GM12801 (cell line): ENCODE data around the gene PACRG.

ENCODE experiments used
- TF ChIP-seq, protein P1 (sequence below): IDR thresholded peaks from one replicate; pipeline ENCODE4 v1.5.1; 2011; ENCODE audit warnings: control low read depth; ENCODE audit not compliant: insufficient read length; ENCODE audit errors: extremely low read depth

The PACRG gene

GRCh38 chr6:162863821-162864220, 136.0 kb downstream of the PACRG start:
- TF ChIP-seq, protein P1, sequence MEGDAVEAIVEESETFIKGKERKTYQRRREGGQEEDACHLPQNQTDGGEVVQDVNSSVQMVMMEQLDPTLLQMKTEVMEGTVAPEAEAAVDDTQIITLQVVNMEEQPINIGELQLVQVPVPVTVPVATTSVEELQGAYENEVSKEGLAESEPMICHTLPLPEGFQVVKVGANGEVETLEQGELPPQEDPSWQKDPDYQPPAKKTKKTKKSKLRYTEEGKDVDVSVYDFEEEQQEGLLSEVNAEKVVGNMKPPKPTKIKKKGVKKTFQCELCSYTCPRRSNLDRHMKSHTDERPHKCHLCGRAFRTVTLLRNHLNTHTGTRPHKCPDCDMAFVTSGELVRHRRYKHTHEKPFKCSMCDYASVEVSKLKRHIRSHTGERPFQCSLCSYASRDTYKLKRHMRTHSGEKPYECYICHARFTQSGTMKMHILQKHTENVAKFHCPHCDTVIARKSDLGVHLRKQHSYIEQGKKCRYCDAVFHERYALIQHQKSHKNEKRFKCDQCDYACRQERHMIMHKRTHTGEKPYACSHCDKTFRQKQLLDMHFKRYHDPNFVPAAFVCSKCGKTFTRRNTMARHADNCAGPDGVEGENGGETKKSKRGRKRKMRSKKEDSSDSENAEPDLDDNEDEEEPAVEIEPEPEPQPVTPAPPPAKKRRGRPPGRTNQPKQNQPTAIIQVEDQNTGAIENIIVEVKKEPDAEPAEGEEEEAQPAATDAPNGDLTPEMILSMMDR: no peak

DNA sequence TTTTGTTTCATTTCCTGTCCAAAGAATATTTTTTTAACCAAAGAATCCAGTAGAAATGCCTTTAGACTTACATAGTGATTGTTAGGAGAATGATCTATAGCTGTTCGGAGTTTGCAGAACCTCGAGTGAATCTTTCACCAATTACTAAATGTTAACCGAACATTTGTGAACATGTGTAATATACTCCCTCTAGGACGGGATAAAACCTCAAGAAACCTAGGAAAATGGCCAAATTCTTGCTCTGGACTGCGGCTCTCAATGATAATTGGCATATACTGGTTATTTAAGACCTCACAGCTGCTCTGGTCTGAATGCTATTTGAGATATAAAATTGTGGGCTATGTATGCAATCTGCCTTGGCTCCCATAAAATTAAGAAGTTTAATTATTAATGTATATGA, 137.1 kb downstream of the PACRG start:
- TF ChIP-seq, protein P1: no peak

- TF ChIP-seq, protein P1: no peak
Observed at GRCh38 chr6:162866656-162867055, 138.9 kb downstream of the PACRG start.

GRCh38 chr6:162868397-162868796, 140.6 kb downstream of the PACRG start:
- TF ChIP-seq, protein P1: no peak

DNA sequence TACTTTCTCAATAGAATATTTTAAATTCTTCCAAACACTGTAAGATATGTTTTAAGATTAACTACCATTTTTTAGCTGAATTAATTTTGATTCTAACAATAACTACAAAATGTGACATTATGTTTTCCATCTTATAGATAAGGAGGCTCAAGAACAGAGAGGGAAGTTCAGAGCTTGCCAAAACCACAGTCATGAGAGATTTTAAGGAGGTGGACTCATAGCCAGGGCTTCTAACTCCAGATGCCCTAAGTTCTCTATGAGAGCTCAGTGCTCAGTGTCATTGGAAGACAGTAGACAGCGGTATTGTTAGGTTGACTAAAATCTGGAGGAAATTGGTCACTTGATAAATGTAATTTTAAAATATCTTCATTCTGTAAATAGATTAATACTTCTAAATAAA, 144.2 kb downstream of the PACRG start:
- TF ChIP-seq, protein P1: no peak

GRCh38 chr6:162873537-162873936, 145.8 kb downstream of the PACRG start:
- TF ChIP-seq, protein P1: no peak

- TF ChIP-seq, protein P1: no peak
Observed at GRCh38 chr6:162875070-162875469, 147.3 kb downstream of the PACRG start.

GRCh38 chr6:162882801-162883481, 155.2 kb downstream of the PACRG start:
- TF ChIP-seq, protein P1: no peak
